K562 (cell line): Measurements from ENCODE around the gene TP53BP2. TPM values are rescaled to one million over a fixed set of nuclear protein-coding genes. Genes with fewer than 3 reads are reported as not detected.

Source experiments
- ARID3A ChIP-seq: IDR thresholded peaks from 2 replicates; pipeline ENCODE4 v1.6.1; 2012; ENCODE audit warnings: low read depth, low read length, improper control_type of control experiment, borderline replicate concordance
- BHLHE40 ChIP-seq: IDR thresholded peaks from 2 replicates; pipeline ENCODE4 v1.6.1; 2011; ENCODE audit warnings: low read length, improper control_type of control experiment
- DLX4 ChIP-seq: fragments of 250-450 bp; sonication (Bioruptor Pico); IDR thresholded peaks from 2 replicates; pipeline ENCODE4 v1.6.1; 2021; ENCODE audit warnings: mild to moderate bottlenecking
- KAT2B ChIP-seq: IDR thresholded peaks from one replicate; pipeline ENCODE4 v1.6.1; 2012; ENCODE audit warnings: low read depth, mild to moderate bottlenecking, control low read depth, inconsistent platforms, low read length, moderate library complexity
- KLF1 ChIP-seq: fragments of 450-650 bp; IDR thresholded peaks from 2 replicates; pipeline ENCODE4 v1.6.1; 2016; ENCODE audit warnings: missing genetic modification characterization, missing compliant biosample characterization
- NCOA6 ChIP-seq: fragments of 450-650 bp; IDR thresholded peaks from 2 replicates; pipeline ENCODE4 v1.6.1; 2017; ENCODE audit warnings: mild to moderate bottlenecking
- RFX5 ChIP-seq: IDR thresholded peaks from 2 replicates; pipeline ENCODE4 v1.6.1; 2011; ENCODE audit warnings: low read depth, mild to moderate bottlenecking, improper control_type of control experiment, low read length
- SMARCA5 ChIP-seq: fragments of 450-650 bp; IDR thresholded peaks from 2 replicates; pipeline ENCODE4 v1.6.1; 2016
- SNIP1 ChIP-seq: fragments of 450-650 bp; IDR thresholded peaks from 2 replicates; pipeline ENCODE4 v1.7.1; 2017; ENCODE audit warnings: low read depth, mild to moderate bottlenecking
- USF1 ChIP-seq: sonication (generic); formaldehyde crosslinking; IDR thresholded peaks from 2 replicates; pipeline ENCODE4 v1.9.0; 2022; ENCODE audit warnings: mild to moderate bottlenecking, missing genetic modification reagents
- ZBTB9 ChIP-seq: fragments of 450-650 bp; formaldehyde crosslinking; IDR thresholded peaks from 2 replicates; pipeline ENCODE4 v1.4.0; 2020; ENCODE audit warnings: mild to moderate bottlenecking, moderate library complexity
- ZNF253 ChIP-seq: fragments of 250-450 bp; sonication (Bioruptor Pico); conservative IDR thresholded peaks from 2 replicates; pipeline ENCODE4 v1.6.1; 2021; ENCODE audit warnings: mild to moderate bottlenecking
- ZNF274 ChIP-seq: IDR thresholded peaks from 2 replicates; pipeline ENCODE4 v1.6.1; 2011; ENCODE audit warnings: low read depth, mild to moderate bottlenecking, low read length, moderate library complexity, borderline replicate concordance
- ZNF507 ChIP-seq: conservative IDR thresholded peaks from 2 replicates; pipeline ENCODE4 v1.6.1; 2017; ENCODE audit warnings: missing genetic modification characterization, missing compliant biosample characterization
- ZNF586 ChIP-seq: fragments of 450-650 bp; formaldehyde crosslinking; conservative IDR thresholded peaks from 2 replicates; pipeline ENCODE4 v1.4.0; 2020; ENCODE audit warnings: mild to moderate bottlenecking, moderate library complexity
- polyA plus RNA-seq, 8 experiments: library from polyadenylated mRNA; depleted of rRNA in 4 of 8; stranded (reverse) in 5 of 8; unstranded in 3 of 8; fragments of >200 nt; fragmentation: Nextera tagmentation in 2 of 8; fragmentation: Illumina TruSeq in 1 of 8; extraction: Ambion mirVana in 2 of 8; extraction: Trizol in 1 of 8; gene quantifications; 2 replicates each; pipeline versions ENCODE4 v1.2.1 to v1.2.3, GENCODE V29; 2011 to 2014; ENCODE audit warnings: inconsistent platforms in 1 of 8, missing spikeins in 1 of 8
- total RNA-seq, 7 experiments: library from RNA; depleted of rRNA in 6 of 7; stranded (reverse); fragments of >200 nt in 6 of 7; fragmentation: Illumina TruSeq in 2 of 7; extraction: Trizol in 2 of 7; gene quantifications; 2 replicates each; pipeline versions ENCODE4 v1.2.1 to v1.2.3, GENCODE V29; 2011 to 2021; ENCODE audit warnings: low replicate concordance in 1 of 7
- TF ChIP-seq, protein P1 (sequence below): fragments of 450-650 bp; conservative IDR thresholded peaks from 2 replicates; pipeline ENCODE4 v1.6.1; 2016; ENCODE audit warnings: missing genetic modification characterization, low read depth, mild to moderate bottlenecking, control low read depth, missing compliant biosample characterization
- TF ChIP-seq, protein P2 (sequence below): sonication (generic); formaldehyde crosslinking; IDR thresholded peaks from 2 replicates; pipeline ENCODE4 v1.8.1; 2023; ENCODE audit warnings: missing genetic modification reagents, mild to moderate bottlenecking, borderline replicate concordance

The TP53BP2 gene
- total and polyA plus RNA-seq, 9 of the 15 experiments (the other 6 are each of a cell fraction or from before 2014, with no cell fraction given), result 17.0 to 69.6 (median 40.1) TPM

GRCh38 chr1:223811634-223812101 is 34.1 kb downstream of the TP53BP2 start (continued):
- TF ChIP-seq, protein P1, sequence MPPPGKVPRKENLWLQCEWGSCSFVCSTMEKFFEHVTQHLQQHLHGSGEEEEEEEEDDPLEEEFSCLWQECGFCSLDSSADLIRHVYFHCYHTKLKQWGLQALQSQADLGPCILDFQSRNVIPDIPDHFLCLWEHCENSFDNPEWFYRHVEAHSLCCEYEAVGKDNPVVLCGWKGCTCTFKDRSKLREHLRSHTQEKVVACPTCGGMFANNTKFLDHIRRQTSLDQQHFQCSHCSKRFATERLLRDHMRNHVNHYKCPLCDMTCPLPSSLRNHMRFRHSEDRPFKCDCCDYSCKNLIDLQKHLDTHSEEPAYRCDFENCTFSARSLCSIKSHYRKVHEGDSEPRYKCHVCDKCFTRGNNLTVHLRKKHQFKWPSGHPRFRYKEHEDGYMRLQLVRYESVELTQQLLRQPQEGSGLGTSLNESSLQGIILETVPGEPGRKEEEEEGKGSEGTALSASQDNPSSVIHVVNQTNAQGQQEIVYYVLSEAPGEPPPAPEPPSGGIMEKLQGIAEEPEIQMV, result no peak
- no peak for TF ChIP-seq KAT2B
- TF ChIP-seq ARID3A, result peak; percentile 76
- no peak for TF ChIP-seq KLF1 (tag)
- TF ChIP-seq SNIP1, result no peak
- no peak for TF ChIP-seq USF1 (CRISPR knock-in tag)
- TF ChIP-seq DLX4, result no peak
- TF ChIP-seq ZNF507 (tag), result no peak
- TF ChIP-seq BHLHE40, result no peak
- no peak for TF ChIP-seq ZNF253 (CRISPR knock-in tag)
- no peak for TF ChIP-seq ZNF586 (CRISPR knock-in tag)
- TF ChIP-seq SMARCA5, result peak; percentile 32; the same call in 1 of the 2 replicates
- TF ChIP-seq ZNF274, result no peak
- no peak for TF ChIP-seq RFX5
- TF ChIP-seq, protein P2, sequence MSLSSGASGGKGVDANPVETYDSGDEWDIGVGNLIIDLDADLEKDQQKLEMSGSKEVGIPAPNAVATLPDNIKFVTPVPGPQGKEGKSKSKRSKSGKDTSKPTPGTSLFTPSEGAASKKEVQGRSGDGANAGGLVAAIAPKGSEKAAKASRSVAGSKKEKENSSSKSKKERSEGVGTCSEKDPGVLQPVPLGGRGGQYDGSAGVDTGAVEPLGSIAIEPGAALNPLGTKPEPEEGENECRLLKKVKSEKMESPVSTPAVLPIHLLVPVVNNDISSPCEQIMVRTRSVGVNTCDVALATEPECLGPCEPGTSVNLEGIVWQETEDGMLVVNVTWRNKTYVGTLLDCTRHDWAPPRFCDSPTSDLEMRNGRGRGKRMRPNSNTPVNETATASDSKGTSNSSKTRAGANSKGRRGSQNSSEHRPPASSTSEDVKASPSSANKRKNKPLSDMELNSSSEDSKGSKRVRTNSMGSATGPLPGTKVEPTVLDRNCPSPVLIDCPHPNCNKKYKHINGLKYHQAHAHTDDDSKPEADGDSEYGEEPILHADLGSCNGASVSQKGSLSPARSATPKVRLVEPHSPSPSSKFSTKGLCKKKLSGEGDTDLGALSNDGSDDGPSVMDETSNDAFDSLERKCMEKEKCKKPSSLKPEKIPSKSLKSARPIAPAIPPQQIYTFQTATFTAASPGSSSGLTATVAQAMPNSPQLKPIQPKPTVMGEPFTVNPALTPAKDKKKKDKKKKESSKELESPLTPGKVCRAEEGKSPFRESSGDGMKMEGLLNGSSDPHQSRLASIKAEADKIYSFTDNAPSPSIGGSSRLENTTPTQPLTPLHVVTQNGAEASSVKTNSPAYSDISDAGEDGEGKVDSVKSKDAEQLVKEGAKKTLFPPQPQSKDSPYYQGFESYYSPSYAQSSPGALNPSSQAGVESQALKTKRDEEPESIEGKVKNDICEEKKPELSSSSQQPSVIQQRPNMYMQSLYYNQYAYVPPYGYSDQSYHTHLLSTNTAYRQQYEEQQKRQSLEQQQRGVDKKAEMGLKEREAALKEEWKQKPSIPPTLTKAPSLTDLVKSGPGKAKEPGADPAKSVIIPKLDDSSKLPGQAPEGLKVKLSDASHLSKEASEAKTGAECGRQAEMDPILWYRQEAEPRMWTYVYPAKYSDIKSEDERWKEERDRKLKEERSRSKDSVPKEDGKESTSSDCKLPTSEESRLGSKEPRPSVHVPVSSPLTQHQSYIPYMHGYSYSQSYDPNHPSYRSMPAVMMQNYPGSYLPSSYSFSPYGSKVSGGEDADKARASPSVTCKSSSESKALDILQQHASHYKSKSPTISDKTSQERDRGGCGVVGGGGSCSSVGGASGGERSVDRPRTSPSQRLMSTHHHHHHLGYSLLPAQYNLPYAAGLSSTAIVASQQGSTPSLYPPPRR (CRISPR knock-in tag), result no peak
- TF ChIP-seq ZBTB9, result no peak
- TF ChIP-seq NCOA6, result no peak
